ENCODE data around the gene CCDC88C.
A peak's percentile ranks its signal among the peaks of the same experiment; 100 is the strongest.

CCDC88C gene

DNA sequence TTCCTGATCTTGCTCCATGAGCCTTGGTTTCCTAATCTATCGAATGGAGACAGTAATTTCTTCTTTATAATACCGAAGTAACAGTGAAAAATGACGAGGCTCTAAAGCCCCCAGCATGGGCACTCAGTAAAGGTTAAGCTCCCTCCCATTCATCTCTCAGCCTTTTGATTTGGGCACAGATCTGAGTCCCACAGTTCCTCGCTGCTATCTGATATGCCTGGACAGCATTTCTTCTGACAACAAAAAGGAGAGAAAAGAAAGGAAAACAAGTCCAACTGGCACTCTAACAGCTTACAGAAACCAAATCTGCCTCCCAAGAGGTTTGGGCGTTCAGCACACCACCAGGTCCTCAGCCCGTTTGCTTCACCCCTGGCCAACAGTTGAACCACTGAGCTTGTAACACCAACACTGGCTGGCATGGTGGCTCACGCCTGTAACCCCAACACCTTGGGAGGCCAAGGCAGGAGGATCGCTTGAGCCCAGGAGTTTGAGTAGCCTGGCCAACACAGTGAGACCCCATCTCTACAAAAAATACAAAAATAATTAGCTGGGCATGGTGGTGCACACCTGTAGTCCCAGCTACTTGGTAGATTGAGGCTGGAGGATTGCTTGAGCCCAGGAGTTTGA is 19.5 kb downstream of the CCDC88C start:
- Histone ChIP-seq H3K27ac (ENCODE audit: low read depth, low read length, poor library complexity, severe bottlenecking) (peak overlapping the region; percentile 86), H3K4me1 (ENCODE audit: insufficient read depth, low read length, severe bottlenecking) (peaks cover 96% of the 10 kb centered on the region), H3K36me3 (ENCODE audit: insufficient read depth, low read length) (peaks cover 43% of the 10 kb centered on the region; the same call in 1 of the 2 replicates), H3K9me2 (ENCODE audit: low read depth, low read length) (no peaks in the 10 kb centered on the region), H3K4me2 (ENCODE audit: low read length) (peak overlapping the region; percentile 62), H3K79me2 (ENCODE audit: insufficient read depth, low read length) (peaks cover 92% of the 10 kb centered on the region), H3K9ac (ENCODE audit: low read length) (peak overlapping the region; percentile 33; the same call in 1 of the 2 replicates), H3K9me3 (ENCODE audit: low read length) (no peaks in the 10 kb centered on the region), H4K20me1 (ENCODE audit: insufficient read depth, low read length) (no peaks in the 10 kb centered on the region), H2AFZ (ENCODE audit: low read length) (no peak overlapping the region), H3K4me3 (ENCODE audit: low read depth, low read length, poor library complexity, severe bottlenecking) (peak overlapping the region; percentile 32), H3K27me3 (ENCODE audit: insufficient read depth, low read length) (no peaks in the 10 kb centered on the region), H3F3A (ENCODE audit: insufficient read depth, low read length) (peaks cover 3% of the 10 kb centered on the region; the same call in 1 of the 2 replicates)
- no peak for TF ChIP-seq EZH2 (IDR thresholded peaks at IDR 0.05; ENCODE audit: borderline replicate concordance, low read length)
- TF ChIP-seq, protein P1, sequence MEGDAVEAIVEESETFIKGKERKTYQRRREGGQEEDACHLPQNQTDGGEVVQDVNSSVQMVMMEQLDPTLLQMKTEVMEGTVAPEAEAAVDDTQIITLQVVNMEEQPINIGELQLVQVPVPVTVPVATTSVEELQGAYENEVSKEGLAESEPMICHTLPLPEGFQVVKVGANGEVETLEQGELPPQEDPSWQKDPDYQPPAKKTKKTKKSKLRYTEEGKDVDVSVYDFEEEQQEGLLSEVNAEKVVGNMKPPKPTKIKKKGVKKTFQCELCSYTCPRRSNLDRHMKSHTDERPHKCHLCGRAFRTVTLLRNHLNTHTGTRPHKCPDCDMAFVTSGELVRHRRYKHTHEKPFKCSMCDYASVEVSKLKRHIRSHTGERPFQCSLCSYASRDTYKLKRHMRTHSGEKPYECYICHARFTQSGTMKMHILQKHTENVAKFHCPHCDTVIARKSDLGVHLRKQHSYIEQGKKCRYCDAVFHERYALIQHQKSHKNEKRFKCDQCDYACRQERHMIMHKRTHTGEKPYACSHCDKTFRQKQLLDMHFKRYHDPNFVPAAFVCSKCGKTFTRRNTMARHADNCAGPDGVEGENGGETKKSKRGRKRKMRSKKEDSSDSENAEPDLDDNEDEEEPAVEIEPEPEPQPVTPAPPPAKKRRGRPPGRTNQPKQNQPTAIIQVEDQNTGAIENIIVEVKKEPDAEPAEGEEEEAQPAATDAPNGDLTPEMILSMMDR (IDR thresholded peaks at IDR 0.05; ENCODE audit: low read length): no peak

DNA sequence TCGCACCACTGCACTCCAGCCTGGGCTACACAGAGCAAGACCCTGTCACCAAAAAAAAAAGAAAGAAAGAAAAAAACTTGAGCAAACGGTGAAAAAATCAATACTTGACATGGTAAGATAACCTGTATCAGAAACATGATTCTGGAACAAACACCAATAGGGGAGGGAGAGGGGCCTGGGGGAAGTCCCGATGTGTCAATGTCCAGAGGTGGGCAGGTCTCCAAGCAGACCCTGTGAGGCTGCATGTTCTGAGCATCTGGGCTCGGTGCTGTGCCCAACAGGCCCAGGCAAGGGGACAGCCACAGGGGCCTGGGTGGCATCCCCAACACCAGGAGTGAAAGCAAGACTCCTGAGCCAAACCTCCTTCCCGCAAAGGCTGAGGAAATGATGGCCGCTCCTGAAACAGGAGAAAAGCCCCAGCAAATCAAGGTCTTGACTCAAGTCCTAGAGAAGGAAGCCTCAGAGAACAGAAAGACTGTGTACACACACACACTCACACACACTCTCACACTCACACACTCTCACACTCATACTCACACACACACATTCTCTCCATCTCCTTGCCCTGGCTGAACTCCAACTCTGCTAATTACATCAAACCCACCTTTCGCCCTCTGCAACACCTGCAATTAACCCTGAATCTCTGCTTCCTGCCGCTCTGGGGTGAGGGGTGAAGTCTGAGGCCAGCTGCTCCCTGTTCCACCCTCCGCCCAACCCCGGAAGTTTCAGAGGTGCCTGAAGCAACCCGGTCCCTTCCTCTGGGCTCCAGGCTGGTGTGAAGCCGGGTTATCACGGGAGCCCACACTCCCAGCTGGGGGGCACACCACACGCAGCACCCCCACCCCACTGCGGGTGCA is 20.4 kb downstream of the CCDC88C start:
- H3K27me3 ChIP-seq (ENCODE audit: insufficient read depth, low read length): no peaks in the 10 kb centered on the region
- no peaks in the 10 kb centered on the region for H3K9me2 ChIP-seq (ENCODE audit: low read depth, low read length)
- 0 out of 2 replicates have a peak, but pooled peaks cover 3% of the 10 kb centered on the region for H3F3A ChIP-seq (ENCODE audit: insufficient read depth, low read length)
- H3K9ac ChIP-seq (ENCODE audit: low read length): peak overlapping the region; percentile 49
- peak overlapping the region; percentile 86 for H3K27ac ChIP-seq (ENCODE audit: low read depth, low read length, poor library complexity, severe bottlenecking)
- H4K20me1 ChIP-seq (ENCODE audit: insufficient read depth, low read length): no peaks in the 10 kb centered on the region
- H3K36me3 ChIP-seq (ENCODE audit: insufficient read depth, low read length): peaks cover 40% of the 10 kb centered on the region; the same call in 1 of the 2 replicates
- H3K79me2 ChIP-seq (ENCODE audit: insufficient read depth, low read length): peaks cover 92% of the 10 kb centered on the region
- peak overlapping the region; percentile 32 for H3K4me3 ChIP-seq (ENCODE audit: low read depth, low read length, poor library complexity, severe bottlenecking)
- no peak for TF ChIP-seq EZH2 (IDR thresholded peaks at IDR 0.05; ENCODE audit: borderline replicate concordance, low read length)
- TF ChIP-seq, protein P1 (IDR thresholded peaks at IDR 0.05; ENCODE audit: low read length): no peak
- no peak overlapping the region for H2AFZ ChIP-seq (ENCODE audit: low read length)
- H3K4me1 ChIP-seq (ENCODE audit: insufficient read depth, low read length, severe bottlenecking): peaks cover 96% of the 10 kb centered on the region
- H3K9me3 ChIP-seq (ENCODE audit: low read length): no peaks in the 10 kb centered on the region
- peak overlapping the region; percentile 62 for H3K4me2 ChIP-seq (ENCODE audit: low read length)

DNA sequence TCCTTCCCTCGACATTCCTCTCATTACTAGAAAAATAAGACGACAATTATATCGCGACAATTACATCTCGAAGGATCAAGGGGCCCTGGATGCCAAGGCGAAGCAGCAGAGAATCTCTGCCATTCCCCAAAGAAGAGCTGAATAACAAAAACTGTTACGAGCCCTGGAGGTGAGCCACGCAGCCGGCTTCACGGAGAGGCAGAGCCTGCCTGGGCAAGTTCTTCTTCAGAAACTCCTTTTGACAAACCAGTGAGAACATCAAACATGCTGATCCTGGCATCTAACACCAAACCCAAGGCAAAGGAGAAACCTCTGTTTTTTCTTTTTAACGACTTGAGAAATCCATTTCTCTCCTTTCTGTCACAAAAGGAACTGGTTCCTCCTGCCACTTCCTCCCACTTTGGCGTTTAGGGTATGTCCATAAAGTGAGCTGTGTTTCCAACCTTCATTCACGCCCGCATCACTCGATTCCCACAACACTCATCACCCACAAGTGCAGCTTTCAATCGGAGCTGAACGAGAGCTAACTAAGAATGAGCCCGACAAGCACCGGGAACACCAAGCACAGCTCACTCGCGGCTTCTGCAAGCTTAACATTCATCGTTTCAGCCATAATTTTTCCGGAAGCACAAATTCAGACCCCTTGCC is 21.5 kb downstream of the CCDC88C start:
- H4K20me1 ChIP-seq (ENCODE audit: insufficient read depth, low read length): no peaks in the 10 kb centered on the region
- H3K27me3 ChIP-seq (ENCODE audit: insufficient read depth, low read length): no peaks in the 10 kb centered on the region
- no peaks in the 10 kb centered on the region for H3K9me3 ChIP-seq (ENCODE audit: low read length)
- peak overlapping the region; percentile 49; the same call in 1 of the 2 replicates for H3K9ac ChIP-seq (ENCODE audit: low read length)
- TF ChIP-seq EZH2 (IDR thresholded peaks at IDR 0.05; ENCODE audit: borderline replicate concordance, low read length): no peak
- TF ChIP-seq, protein P1 (IDR thresholded peaks at IDR 0.05; ENCODE audit: low read length): no peak
- H3K4me3 ChIP-seq (ENCODE audit: low read depth, low read length, poor library complexity, severe bottlenecking): peak overlapping the region; percentile 32
- H3K4me1 ChIP-seq (ENCODE audit: insufficient read depth, low read length, severe bottlenecking): peaks cover 98% of the 10 kb centered on the region
- H3K79me2 ChIP-seq (ENCODE audit: insufficient read depth, low read length): peaks cover 93% of the 10 kb centered on the region
- peaks cover 37% of the 10 kb centered on the region; the same call in 1 of the 2 replicates for H3K36me3 ChIP-seq (ENCODE audit: insufficient read depth, low read length)
- no peak overlapping the region for H2AFZ ChIP-seq (ENCODE audit: low read length)
- H3K4me2 ChIP-seq (ENCODE audit: low read length): peak overlapping the region; percentile 62
- 0 out of 2 replicates have a peak, but pooled peaks cover 3% of the 10 kb centered on the region for H3F3A ChIP-seq (ENCODE audit: insufficient read depth, low read length)
- H3K27ac ChIP-seq (ENCODE audit: low read depth, low read length, poor library complexity, severe bottlenecking): peak overlapping the region; percentile 86
- no peaks in the 10 kb centered on the region for H3K9me2 ChIP-seq (ENCODE audit: low read depth, low read length)
